ENCODE results near the gene FAP.
A peak's percentile ranks its signal among the peaks of the same experiment; 100 is the strongest.

Gene FAP

DNA sequence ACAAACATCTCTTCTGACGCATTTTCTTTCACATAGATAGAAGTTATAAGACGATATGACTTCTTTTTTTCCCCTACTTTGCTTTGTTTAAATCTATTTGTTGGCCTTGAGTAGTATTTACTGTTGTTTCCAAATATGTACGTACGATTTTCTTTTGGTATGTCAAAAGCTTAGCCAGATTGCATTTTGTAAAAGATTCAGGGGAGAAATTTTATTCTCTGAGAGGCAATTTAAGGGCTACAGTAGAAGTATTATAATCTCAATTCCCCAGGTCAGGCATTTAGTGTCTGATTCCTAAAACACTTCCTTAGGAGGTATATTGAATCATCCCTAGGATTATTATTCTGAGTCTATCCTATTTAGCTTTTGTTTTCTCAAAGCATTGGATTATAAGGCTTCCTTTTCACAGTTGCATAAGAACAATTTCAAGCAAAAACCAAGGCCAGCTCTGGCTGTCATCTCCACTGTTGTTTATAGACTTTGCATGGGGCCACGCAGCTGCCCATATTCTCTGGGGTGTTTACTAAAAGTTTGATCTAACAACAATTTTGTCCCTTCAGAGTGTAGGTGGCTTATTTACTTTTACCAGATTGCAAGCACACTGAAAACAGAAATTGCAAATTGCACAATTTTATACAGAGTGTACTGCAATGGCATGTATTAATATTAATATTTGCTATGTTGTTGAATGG is 57.6 kb downstream of the FAP start:
- no peak for DNase-seq

DNA sequence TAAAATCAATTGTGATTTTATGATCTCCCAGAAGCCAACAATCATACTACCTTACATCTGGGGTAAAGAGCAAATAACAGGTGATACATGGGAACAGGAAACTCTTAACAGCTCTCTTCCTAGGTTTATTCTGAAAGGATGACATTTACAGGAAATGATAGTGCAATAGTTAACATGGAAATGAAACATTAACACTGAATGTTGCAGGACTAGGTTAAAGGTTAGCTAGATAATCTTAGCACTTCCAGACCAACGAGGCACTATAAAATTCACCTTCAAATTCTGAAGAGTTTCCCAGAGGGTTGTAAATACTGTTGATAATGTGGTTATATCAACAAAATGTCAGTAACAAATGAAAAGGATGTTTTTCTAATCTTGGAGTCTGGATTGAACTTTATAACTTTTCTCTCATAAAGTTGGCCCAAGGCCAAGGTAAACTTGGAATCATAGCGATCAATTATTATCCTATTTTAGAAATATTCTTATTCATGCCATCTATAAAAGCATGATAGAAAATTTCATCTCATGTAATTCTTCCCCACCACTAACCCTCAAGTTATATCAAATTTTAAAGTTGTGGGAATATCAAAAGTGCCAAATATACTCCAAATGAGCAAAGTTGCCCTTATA is 58.3 kb downstream of the FAP start:
- no peak for DNase-seq

DNA sequence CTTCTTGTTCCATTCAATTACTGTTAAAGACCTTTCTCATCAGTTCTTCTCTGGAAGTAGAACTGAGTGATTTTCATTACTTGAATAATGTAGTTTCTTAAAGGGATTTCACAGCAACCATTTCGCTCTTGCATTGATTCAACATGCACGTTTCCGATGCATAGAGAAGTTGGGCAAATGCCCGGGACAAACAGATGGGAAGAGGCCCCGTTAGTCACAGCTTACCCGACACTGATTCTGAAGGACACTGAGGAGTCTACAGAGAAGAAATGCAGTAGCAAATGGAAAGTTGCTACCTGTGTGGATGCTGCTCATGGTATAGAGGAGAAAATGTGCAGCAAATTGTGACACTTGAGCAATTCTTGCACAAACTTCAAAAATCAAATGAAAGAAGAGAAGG is 58.9 kb downstream of the FAP start:
- no peak for DNase-seq

DNA sequence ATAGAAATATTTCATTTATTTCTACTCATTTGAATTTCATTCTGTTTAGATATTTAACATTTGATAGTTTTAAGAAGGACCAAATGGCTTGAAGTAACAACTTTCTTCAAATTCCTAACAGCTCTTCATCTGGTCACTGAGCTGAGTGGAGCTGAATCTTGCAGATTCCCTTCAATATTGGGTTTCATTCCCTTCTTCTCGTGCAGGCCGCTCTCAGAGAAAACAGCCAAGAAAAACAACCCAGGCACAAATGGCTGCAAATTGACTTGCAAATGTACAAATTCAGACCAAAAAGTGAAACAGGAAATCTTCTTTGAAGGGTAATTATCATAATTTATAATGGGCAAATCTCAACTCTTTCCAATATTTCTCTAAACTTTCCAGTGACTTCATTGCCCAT is 60.9 kb downstream of the FAP start:
- no peak for DNase-seq

DNA sequence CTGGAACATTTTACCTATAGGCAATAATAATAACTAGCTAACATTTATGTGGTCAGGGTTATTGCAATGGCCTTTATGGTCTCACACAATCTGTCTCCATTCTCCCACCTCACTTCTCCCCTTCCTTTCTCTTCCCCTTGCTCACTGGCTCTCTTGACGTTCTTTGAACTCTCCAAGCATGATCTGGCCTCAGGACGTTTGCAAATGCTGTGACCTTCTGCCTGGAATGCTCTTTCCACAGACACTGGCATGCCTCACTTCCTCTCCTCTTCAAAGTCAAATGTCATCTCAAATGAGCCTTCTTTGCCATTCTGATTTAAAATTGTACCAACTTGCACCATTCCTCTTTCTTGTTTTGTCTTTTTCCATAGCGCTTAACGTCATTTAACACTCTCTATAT is 65.9 kb downstream of the FAP start:
- no peak for DNase-seq

DNA sequence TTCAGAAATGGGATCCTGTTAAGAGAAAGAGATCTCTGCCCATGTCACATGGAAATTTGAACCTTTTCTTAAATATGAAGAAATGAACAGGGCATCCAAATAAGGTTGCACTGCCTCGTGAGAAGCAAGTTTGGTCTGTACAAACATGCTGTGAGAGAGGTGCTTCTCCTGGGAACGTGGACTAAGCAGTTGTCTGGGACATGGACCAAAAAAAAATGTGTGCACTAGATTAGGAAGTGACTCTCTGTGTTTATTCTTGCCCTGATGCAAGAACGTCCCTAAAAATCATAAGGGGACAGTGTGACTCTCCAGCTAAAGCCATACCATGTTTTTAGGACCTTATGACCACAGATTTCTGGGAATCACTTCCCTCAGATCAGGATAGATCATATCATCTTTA is 67.5 kb downstream of the FAP start:
- no peak for DNase-seq

DNA sequence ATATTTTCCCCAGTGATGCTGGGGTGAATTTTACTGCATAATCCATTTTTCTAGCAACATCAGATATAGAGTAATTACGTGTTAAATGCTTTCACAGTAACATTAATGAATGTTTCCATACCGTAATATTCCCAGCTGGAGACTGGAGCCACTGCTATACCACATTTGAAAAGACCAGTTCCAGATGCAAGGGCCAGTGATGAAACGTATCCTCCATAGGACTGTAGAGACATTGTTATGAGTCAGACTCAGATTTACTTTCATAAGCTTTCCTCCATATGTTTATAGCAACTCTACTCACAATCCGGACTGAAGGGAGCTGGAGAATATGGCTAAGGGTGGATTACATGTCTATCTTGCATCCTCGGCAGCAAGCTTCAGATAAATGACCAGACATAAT is 68.5 kb downstream of the FAP start:
- DNase-seq, result no peak

DNA sequence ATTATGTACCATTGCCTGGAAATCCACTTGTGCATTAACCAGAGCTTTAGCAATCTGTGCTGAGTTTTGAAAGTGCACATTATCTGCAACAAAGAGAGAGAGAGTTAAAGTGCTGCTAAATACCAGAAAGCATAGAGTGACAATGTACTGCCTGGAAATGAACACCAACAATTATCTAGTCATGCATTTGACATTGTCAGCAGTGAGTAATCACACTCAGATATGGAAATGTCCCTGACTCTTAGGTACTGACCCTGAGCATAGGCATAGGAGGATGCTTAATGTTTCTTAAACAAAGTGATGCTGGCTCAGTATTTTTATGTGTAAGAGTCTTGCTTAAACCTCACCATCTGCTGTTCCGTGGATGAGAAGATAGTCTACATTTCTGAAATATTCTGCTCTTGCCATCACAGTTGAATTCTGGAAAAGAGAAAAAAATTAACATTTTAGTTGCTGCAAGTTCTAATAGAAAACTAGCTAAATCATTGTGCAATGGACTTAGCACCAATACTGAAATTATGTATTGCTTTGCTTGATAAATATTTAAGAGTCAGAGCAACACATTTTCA is 70.4 kb downstream of the FAP start:
- DNase-seq, result no peak

DNA sequence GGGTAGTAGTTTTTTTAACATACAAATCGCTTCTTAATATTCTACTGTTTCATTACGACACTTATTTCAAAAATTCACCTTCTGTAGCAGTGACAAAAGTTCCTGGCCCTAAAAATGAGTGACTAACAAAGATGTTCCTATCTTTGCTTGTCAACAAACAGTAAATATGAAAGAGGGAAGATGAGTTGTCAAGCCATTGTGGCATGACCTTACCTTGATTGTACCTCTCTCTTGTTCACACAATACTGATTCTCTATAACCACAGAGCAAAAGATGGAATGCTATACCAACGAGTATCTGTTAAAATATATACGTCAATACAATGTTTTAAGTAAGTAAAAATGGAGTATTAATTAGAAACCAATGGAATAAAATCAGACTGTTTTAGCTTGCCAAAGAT is 76.5 kb downstream of the FAP start:
- DNase-seq, result no peak

DNA sequence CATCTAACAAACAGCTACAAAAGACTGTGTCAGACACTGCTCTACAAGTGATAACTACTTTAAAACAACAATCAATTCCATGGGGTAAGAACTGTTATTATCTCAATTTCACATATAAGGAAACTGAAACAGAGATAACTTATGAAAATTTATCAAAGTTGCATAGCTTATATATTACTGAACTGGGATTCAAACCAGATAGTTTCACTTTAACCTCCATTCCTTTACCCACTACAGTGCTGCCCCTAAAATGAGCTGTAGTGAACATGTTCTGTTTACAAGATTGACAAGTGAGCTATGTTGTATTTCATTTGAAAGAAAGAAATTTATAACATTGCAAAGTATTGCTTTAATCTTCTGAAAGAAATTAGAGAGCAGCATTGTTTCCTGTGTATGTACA is 77.1 kb downstream of the FAP start:
- no peak for DNase-seq

DNA sequence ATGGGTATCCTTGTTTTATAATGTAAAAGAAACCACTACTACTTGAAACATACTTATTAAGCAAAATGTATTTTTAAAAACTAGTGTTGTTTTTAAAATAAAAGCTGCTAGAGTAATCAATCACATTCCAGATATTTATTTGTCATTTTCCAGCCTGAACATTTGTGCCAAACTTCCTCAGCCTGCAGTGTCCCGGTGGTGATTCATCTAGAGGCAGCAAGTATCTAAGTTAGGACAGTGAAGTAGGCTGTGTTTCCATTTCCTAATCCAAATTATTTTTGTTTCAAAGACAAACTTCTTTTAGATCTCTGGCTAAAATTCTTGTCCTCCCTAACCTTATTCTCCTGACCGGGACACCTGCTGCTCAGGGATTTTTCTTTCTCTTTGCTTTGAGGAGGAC is 78.4 kb downstream of the FAP start:
- no peak for DNase-seq

DNA sequence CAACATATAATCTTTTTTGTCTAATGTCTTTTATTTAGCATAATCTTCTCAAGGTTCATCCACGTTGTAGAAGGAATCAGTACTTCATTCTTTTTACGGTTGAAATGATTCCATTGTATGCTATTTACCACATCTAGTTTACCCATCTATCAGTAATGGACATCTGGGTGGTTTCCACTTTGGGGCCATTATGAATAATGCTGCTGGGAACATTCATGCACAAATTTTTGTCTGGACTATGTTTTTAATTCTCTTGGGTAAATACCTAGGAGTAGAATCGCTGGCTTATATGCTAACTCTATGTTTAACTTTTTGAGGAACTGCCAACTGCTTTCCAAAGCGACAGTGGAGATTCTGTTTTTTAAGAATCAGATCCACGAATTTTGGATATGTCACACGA is 83.8 kb downstream of the FAP start:
- DNase-seq, result no peak

DNA sequence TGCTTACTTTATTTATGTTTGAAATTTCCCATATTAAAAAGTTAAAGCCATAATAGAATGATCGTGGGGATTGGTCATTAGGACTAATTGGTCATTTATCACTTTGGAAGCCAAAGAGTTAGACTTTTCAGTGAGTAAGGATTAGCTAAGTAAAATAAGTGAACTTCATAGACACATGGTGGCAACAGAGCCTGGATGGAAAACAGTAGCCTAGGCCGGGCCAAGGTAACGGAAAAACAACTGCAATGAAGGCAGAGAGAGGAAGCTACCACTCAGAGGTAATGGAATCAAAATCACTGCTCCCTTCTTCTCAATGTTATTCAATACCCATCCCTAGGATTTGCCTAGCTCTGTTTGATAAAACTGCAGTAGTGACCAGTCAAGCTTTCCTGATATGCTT is 87.1 kb downstream of the FAP start:
- no peak for DNase-seq

DNA sequence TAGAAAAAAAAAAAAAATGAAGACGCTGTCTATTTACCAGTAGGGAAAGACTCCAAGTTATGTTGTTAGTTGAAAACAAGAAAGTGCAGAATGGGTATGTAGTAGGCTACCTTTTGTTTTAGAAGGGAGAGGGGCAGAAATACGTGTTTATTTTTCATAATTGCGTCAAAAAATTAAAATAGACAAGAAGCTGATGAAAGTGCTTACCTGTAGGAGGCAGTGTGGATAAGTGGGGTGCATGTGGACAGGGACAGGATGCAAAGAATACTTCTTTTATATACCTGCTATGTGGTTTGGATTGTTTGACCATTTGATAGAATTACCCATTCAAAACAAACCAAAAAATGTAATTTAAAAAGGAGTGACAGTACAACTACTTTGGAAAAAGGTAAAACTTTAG is 88.2 kb downstream of the FAP start:
- no peak for DNase-seq

DNA sequence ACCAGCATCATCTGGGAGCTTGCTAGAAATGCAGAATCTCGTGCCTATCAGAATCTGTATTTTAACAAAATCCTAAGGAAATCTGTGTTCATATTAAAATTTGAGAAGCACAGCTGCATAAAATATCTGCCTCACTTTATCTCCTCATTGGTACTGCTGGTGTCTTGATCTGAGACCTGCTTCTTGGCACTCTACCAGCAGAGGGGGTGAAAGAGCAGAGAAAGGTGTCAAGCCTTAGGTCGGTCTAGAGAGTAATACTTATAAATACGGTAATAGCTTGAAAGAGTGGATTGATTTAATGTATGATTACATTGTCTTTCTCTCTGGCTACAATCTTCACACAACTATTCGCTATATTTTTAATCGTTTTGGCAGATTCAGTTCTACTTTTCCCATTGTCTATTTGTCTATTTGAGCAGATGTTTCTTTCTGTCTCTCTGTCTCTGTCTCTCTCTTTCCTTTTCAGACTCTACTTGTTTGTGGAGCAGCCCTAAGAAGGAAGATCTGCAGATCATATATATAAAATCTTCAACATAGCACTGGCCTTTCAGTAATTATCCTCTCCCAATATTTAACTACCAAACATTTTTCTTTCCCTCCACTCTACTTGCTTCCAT is 89.5 kb downstream of the FAP start:
- peak; percentile 69 for DNase-seq

DNA sequence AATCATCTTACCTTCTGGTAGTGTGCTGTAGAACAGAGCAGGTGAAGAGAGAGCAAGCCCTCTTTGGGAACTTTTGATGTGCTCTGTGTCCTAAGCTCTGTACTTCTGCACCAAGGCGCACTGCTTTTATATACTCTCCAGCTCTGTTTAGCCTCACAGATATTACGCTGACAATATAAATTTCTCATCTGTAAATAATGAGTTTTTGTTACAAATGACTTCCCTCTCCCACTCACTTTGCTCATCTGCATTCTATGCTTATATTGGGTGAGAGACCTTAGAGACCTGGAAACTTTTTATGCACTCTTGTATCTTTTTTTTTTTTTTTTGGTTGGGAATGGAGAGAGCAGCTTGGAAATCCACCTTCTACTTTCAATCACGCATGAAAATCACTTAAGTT is 91.1 kb downstream of the FAP start, which contains the start of gene GCG:
GCG (minus strand) TSS at position 101 of the 400 bp plus-strand sequence. CDS start 3,069 bp downstream, outside the sequence.
- DNase-seq, result no peak

DNA sequence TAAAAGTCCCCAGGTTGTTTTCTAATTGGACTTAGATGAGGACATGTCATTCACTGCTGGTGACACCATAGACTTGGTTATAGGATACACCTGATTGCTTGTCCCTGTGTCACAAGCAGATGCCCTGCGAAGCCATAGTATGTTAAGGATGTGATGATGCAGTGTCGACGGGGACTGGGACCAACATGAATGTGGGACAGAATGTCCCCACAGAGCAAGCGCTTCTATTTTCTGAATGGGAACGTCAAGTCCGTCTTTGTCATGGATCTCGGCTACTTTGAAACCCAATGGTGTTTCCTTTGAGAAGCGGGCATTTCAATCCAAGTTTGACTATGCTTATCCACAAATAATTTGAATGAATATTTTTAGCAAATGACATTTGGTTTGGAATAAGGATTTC is 93.3 kb downstream of the FAP start:
- DNase-seq, result no peak

DNA sequence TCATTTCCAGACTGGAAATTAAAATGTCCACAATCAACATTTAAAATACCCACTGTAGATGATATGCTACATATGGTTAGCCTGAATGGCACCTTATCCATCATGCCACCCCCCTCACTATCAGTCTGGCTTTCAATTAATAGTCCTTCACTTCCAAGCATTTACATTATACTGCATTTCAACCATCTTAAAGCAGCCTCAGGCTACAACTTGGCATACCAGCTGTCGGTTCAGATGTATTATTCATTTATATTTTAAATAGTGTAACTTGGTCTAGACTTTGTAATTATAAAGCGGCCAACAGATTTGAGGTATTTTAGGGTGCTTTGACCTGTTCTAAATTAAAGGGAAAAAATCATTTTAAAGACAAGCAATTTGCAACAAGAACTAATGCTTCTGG is 93.8 kb downstream of the FAP start:
- no peak for DNase-seq

DNA sequence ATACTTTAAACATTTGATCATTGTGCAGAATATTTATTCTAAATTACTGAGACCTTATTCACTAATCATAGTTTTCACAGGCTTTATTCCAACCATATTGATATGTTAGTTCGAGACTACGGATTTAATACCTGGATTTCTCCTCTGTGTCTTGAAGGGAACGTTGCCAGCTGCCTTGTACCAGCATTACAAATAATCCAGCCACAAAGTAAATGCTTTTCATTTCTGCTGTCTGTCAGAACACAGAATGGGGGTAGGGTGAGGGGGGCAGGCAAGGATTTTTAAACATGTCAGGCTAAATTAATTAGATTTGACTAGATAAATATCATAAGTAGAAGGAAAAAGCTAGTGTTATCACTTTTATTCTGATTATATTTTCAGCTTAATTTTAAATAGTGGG is 94.3 kb downstream of the FAP start:
- no peak for DNase-seq

DNA sequence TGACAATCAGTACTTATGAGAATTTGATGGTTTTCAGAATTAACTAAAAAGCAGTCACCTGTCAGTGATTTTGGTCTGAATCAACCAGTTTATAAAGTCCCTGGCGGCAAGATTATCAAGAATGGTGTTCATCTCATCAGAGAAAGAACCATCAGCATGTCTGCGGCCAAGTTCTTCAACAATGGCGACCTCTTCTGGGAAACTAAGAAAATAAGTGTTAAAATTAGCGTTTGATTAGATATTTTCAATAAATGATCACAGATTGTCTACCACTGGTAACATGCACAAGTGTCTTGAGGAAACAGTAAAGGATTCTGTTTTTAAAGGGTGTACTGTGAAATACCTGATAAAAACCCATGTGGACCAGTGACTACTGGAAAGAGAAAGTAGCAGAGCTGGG is 99.3 kb downstream of the FAP start:
- no peak for DNase-seq

DNA sequence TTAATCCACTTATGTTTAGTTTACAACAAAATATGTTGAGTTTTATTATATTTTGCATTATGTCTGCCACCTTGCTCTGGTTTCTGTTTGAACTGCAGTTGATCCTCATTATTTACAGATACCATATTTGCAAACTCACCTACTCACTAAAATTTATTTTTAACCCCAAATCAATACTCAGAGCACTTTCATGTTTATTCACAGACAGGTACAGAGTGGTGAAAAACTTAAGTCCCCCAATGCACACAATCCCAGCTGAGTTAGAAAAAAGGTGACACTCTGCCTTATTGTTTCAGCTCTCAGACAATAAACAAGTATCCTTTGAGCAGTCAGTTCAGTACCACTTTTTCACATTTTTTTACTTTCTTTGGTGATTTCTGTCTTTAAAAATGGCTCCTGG is 104.9 kb downstream of the FAP start:
- no peak for DNase-seq

DNA sequence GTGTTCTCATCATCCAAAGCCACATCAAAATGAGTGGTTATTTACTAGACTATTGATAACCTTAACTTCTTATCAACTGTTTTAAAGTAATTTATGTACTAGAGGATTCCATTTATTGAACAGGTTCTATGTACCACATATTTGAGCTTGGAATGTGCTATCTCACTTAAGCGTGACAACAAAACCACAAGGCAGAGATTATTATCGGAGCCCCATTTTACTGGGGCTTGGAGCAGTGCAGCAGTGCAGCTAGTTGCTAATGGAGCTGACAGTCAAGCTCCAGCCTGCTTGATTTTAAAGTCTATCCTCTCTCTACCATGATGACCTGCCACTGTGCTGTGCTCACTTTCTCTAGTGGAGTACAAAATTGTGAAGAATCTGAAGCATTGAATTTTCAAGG is 115.8 kb downstream of the FAP start:
- DNase-seq, result no peak

DNA sequence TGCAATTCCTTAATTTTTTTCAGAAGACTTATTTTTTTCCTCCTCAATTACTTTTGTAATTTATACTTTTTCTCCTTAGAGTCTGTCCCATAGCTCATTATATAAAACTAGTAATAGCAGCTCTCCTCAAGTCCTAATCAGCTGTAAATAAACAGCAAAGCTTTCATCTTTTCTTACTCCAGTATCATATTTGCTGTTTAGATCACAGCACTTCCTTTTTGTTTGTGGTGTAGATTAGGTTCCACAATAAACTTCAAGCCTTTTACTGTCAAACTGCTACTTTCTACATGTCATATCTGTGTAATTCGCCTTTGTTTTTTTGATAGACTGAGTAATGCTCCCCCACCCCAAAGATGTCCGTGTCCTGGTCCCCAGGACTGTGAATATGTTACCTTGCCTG is 116.7 kb downstream of the FAP start:
- no peak for DNase-seq

DNA sequence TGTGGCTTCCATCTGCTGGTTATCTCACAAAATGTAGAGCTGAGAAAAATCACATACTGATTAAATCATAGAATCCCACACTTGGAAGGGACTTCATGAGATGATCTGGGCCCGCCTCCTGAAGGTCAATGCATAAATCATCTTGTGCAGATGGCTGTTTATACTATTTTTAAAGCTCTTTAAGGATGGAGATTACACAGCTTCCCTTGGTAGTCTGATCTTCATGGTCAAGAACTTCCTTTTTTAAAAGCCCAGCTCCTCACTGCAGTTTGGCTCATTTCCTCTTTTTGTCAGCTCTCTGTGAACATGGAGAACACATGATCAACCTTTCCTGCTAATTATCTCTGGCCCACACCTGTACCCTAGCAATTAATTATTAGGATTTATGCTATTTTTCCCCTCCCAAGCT is 117.1 kb downstream of the FAP start:
- DNase-seq, result no peak
